ENCODE results near the gene SCUBE1. TPM values are rescaled to one million over a fixed set of nuclear protein-coding genes. Genes with fewer than 3 reads are reported as not detected.

SCUBE1 gene
- total RNA-seq, 1 experiment from 2014 or later: 3.9 TPM

DNA sequence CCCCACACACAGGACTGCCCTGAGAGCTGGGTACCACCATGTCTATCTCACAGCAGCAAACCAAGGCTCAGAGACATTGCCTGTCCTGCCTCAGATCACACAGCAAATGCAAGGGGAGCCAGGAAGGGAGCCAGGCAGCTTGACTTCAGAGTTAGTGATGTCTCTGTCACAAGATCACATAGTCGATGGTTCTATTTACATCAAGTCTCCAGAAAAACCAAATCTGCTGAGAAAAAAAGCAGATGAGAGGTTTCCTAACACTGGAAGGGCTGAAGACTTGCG, 16.1 kb downstream of the SCUBE1 start (continued):
- TF ChIP-seq, protein P1, sequence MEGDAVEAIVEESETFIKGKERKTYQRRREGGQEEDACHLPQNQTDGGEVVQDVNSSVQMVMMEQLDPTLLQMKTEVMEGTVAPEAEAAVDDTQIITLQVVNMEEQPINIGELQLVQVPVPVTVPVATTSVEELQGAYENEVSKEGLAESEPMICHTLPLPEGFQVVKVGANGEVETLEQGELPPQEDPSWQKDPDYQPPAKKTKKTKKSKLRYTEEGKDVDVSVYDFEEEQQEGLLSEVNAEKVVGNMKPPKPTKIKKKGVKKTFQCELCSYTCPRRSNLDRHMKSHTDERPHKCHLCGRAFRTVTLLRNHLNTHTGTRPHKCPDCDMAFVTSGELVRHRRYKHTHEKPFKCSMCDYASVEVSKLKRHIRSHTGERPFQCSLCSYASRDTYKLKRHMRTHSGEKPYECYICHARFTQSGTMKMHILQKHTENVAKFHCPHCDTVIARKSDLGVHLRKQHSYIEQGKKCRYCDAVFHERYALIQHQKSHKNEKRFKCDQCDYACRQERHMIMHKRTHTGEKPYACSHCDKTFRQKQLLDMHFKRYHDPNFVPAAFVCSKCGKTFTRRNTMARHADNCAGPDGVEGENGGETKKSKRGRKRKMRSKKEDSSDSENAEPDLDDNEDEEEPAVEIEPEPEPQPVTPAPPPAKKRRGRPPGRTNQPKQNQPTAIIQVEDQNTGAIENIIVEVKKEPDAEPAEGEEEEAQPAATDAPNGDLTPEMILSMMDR (IDR thresholded peaks at IDR 0.05 in 2 of 3, conservative IDR thresholded peaks at IDR 0.05 in 1 of 3; ENCODE audit: borderline replicate concordance in 1 of 3, insufficient read depth in 1 of 3, low read depth in 2 of 3, low read length in 2 of 3): no peak
- no peak for TF ChIP-seq FOSL1 (IDR thresholded peaks at IDR 0.05; ENCODE audit: low read depth)
- no peak for TF ChIP-seq ZFX (IDR thresholded peaks at IDR 0.05)

DNA sequence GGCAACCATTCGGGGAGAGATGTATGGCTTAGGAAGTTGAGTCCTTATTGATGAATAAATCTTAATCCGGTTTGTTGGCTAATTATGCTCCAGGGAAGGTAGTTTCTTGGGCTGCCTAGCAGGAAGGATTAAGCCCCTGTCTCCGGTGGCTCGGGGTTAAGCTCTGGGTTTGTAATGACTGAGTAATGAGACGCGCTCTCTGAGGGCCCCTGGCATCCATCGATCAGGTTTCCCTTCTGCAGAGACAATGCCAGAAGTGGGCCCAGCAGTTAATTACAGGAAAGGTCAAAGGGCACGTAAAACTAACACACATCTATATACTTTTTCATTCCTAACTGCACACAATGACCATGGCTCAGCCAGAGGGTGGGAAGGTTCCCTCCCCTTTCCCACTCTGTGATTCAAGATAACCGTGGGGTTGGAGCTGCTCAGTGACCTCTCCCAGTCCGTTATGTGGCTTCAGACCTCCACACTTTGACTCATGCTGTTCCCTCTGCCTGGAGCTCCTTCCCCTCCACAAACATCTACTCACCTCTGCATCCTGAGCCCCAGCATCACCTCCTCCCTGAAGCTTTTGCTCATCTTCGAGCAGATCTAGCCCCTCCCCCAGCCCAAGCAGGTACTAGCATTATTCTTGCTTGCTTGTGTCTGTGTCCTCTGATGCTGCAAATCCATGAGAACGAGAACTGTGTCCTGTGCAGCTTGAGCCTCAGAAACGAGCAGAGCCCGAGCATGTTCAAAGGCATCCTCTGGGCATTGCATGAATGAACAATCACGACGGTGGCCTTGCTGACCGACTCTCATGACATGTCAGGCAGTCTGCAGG, 16.6 kb downstream of the SCUBE1 start:
- RAD21 ChIA-PET (ENCODE audit: low non-redundant PET in 1 of 2, low total read pairs in 2 of 2, uncharacterized antibody in 2 of 2, unreplicated experiment in 2 of 2): no interaction called here
- Histone ChIP-seq H3K4me1 (ENCODE audit: control insufficient read depth in 1 of 2, insufficient read depth in 2 of 2, low read length in 2 of 2) (no peaks in the 10 kb centered on the region), H2AFZ (ENCODE audit: low read depth, low read length, poor library complexity, severe bottlenecking) (no peak overlapping the region), H3K27me3 (ENCODE audit: insufficient read depth, low read length) (0 out of 2 replicates have a peak, but pooled peaks cover 4% of the 10 kb centered on the region), H3K36me3 (ENCODE audit: control insufficient read depth in 1 of 2, insufficient read depth in 2 of 2, low read length in 2 of 2) (no peaks in the 10 kb centered on the region), H3K27ac (ENCODE audit: low read depth, low read length) (no peak overlapping the region), H3K4me2 (ENCODE audit: low read length) (no peak overlapping the region), H3K9me2 (ENCODE audit: insufficient read depth) (no peaks in the 10 kb centered on the region), H3K9me3 (ENCODE audit: control insufficient read depth in 1 of 2, insufficient read depth in 1 of 2, low read depth in 1 of 2, low read length in 2 of 2) (no peaks in the 10 kb centered on the region), H3K9ac (ENCODE audit: low read length) (no peak overlapping the region), H3K79me2 (ENCODE audit: insufficient read depth, low read length) (no peaks in the 10 kb centered on the region), H4K20me1 (ENCODE audit: insufficient read depth) (no peaks in the 10 kb centered on the region), H3K4me3 (replicated peaks in 1 of 2; ENCODE audit: low read depth in 1 of 2, low read length in 2 of 2) (no peak overlapping the region)
- intact Hi-C loops (cut with micrococcal nuclease): no loop called here
- CTCF ChIA-PET: no interaction called here
- DNase-seq (ENCODE audit: low read depth, low spot score) (no peak), ATAC-seq (no peak)
- POLR2A ChIA-PET: no interaction called here
- BruUV-seq (replicated peaks): no TSS peak
- no peak for TF ChIP-seq JUND (IDR thresholded peaks at IDR 0.05)
- no peak for TF ChIP-seq FOSL1 (IDR thresholded peaks at IDR 0.05; ENCODE audit: low read depth)
- no peak for TF ChIP-seq EZH2phosphoT487 (IDR thresholded peaks at IDR 0.05; ENCODE audit: borderline replicate concordance)
- TF ChIP-seq, protein P2, sequence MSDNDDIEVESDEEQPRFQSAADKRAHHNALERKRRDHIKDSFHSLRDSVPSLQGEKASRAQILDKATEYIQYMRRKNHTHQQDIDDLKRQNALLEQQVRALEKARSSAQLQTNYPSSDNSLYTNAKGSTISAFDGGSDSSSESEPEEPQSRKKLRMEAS (IDR thresholded peaks at IDR 0.05): no peak
- TF ChIP-seq POLR2AphosphoS5 (IDR thresholded peaks at IDR 0.05; ENCODE audit: low read depth, low read length): no peak
- TF ChIP-seq EZH2 (IDR thresholded peaks at IDR 0.05): no peak
- TF ChIP-seq, protein P1 (IDR thresholded peaks at IDR 0.05 in 2 of 3, conservative IDR thresholded peaks at IDR 0.05 in 1 of 3; ENCODE audit: borderline replicate concordance in 1 of 3, insufficient read depth in 1 of 3, low read depth in 2 of 3, low read length in 2 of 3): no peak
- no peak for TF ChIP-seq SP1 (IDR thresholded peaks at IDR 0.05; ENCODE audit: low read depth)
- TF ChIP-seq CEBPB (IDR thresholded peaks at IDR 0.05; ENCODE audit: low read depth): no peak
- no peak for TF ChIP-seq ELF1 (IDR thresholded peaks at IDR 0.05; ENCODE audit: borderline replicate concordance, low read depth)
- TF ChIP-seq ZNF274 (IDR thresholded peaks at IDR 0.05; ENCODE audit: low read depth, low read length): no peak
- TF ChIP-seq, protein P3, sequence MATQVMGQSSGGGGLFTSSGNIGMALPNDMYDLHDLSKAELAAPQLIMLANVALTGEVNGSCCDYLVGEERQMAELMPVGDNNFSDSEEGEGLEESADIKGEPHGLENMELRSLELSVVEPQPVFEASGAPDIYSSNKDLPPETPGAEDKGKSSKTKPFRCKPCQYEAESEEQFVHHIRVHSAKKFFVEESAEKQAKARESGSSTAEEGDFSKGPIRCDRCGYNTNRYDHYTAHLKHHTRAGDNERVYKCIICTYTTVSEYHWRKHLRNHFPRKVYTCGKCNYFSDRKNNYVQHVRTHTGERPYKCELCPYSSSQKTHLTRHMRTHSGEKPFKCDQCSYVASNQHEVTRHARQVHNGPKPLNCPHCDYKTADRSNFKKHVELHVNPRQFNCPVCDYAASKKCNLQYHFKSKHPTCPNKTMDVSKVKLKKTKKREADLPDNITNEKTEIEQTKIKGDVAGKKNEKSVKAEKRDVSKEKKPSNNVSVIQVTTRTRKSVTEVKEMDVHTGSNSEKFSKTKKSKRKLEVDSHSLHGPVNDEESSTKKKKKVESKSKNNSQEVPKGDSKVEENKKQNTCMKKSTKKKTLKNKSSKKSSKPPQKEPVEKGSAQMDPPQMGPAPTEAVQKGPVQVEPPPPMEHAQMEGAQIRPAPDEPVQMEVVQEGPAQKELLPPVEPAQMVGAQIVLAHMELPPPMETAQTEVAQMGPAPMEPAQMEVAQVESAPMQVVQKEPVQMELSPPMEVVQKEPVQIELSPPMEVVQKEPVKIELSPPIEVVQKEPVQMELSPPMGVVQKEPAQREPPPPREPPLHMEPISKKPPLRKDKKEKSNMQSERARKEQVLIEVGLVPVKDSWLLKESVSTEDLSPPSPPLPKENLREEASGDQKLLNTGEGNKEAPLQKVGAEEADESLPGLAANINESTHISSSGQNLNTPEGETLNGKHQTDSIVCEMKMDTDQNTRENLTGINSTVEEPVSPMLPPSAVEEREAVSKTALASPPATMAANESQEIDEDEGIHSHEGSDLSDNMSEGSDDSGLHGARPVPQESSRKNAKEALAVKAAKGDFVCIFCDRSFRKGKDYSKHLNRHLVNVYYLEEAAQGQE (IDR thresholded peaks at IDR 0.05; ENCODE audit: low read depth): no peak
- TF ChIP-seq POLR2A (IDR thresholded peaks at IDR 0.05; ENCODE audit: borderline replicate concordance, extremely low read depth, insufficient read depth, insufficient read length): no peak
- no peak for TF ChIP-seq TCF7L2 (IDR thresholded peaks at IDR 0.05; ENCODE audit: borderline replicate concordance, extremely low read depth, insufficient read depth, insufficient read length)
- no peak for TF ChIP-seq CBX3 (IDR thresholded peaks at IDR 0.05; ENCODE audit: low read depth)
- TF ChIP-seq RAD21 (IDR thresholded peaks at IDR 0.05; ENCODE audit: low read depth): no peak
- no peak for TF ChIP-seq SIN3A (IDR thresholded peaks at IDR 0.05; ENCODE audit: low read depth)
- no peak for TF ChIP-seq ZFX (IDR thresholded peaks at IDR 0.05)

Measured in HCT116 (cell line).